SK-N-SH (cell line): ENCODE data around the gene NTS. TPM values are rescaled to one million over a fixed set of nuclear protein-coding genes. Genes with fewer than 3 reads are reported as not detected.

ENCODE experiments used
- CTCF ChIA-PET: fragments of 300-600, 350-600 bp; formaldehyde crosslinking; extraction: SDS; loops from one replicate; lab custom pipeline; 2021; lab: Yijun Ruan, JAX
- POLR2A ChIA-PET: fragments of 350-600 bp; sonication (Branson Sonifier 250); formaldehyde crosslinking; extraction: SDS; loops from one replicate; lab custom pipeline; 2020; ENCODE audit warnings: antibody characterized with exemption, inconsistent platforms; lab: Yijun Ruan, JAX
- DNase-seq: peaks from one replicate; pipeline ENCODE4 v3.0.0; 2012
- H2AFZ ChIP-seq: fragments of 200-600 bp; sonication (generic); 2 replicates; pipeline ENCODE4 v1.8.1; 2016; ENCODE audit warnings: antibody characterized with exemption, mild to moderate bottlenecking, low read depth
- H3F3A ChIP-seq: fragments of 200-600 bp; sonication (generic); replicated peaks from 2 replicates; pipeline ENCODE3; 2016; ENCODE audit warnings: antibody characterized with exemption, mild to moderate bottlenecking; ENCODE audit not compliant: insufficient read depth
- H3K27ac ChIP-seq, 2 experiments: fragments of 200-500 bp in 1 of 2; fragments of 200-600 bp in 1 of 2; sonication (Bioruptor generic) in 1 of 2; sonication (generic), shearing (Covaris generic) in 1 of 2; 2 replicates each; pipeline versions ENCODE4 v1.5.1 to v1.6.1; 2014 to 2016; ENCODE audit warnings: low read depth in 2 of 2, inconsistent platforms in 1 of 2, low read length in 1 of 2, mild to moderate bottlenecking in 1 of 2, mixed read lengths in 1 of 2
- H3K27me3 ChIP-seq: fragments of 200-600 bp; sonication (generic), shearing (Covaris generic); 2 replicates; pipeline ENCODE4 v1.6.1; 2016; ENCODE audit warnings: mixed run types; ENCODE audit not compliant: insufficient read depth
- H3K36me3 ChIP-seq, 2 experiments: fragments of 200-500 bp in 1 of 2; fragments of 200-600 bp in 1 of 2; sonication (Bioruptor generic) in 1 of 2; sonication (generic) in 1 of 2; replicated peaks in 1 of 2; 2 replicates each; pipeline versions ENCODE3 to v1.5.1; 2014 to 2016; ENCODE audit warnings: low read length in 1 of 2, mild to moderate bottlenecking in 1 of 2; ENCODE audit not compliant: insufficient read depth in 2 of 2, control insufficient read depth in 1 of 2
- H3K4me1 ChIP-seq, 2 experiments: fragments of 200-500 bp in 1 of 2; fragments of 200-600 bp in 1 of 2; sonication (Bioruptor generic) in 1 of 2; sonication (generic), shearing (Covaris generic) in 1 of 2; 2 replicates each; pipeline versions ENCODE4 v1.5.1 to v1.6.1; 2014 to 2016; ENCODE audit warnings: low read depth in 1 of 2, low read length in 1 of 2, mixed run types in 1 of 2; ENCODE audit not compliant: insufficient read depth in 2 of 2, control insufficient read depth in 1 of 2
- H3K4me2 ChIP-seq: fragments of 200-600 bp; sonication (generic), shearing (Covaris generic); 2 replicates; pipeline ENCODE4 v1.6.1; 2017; ENCODE audit warnings: mixed run types
- H3K4me3 ChIP-seq, 2 experiments: fragments of 200-500 bp in 1 of 2; fragments of 200-600 bp in 1 of 2; sonication (Bioruptor generic) in 1 of 2; sonication (generic), shearing (Covaris generic) in 1 of 2; 2 replicates each; pipeline versions ENCODE4 v1.5.1 to v1.8.1; 2014 to 2016; ENCODE audit warnings: low read depth in 2 of 2, inconsistent platforms in 1 of 2, low read length in 1 of 2, mild to moderate bottlenecking in 1 of 2, mixed read lengths in 1 of 2, moderate library complexity in 1 of 2
- H3K79me2 ChIP-seq: fragments of 200-600 bp; sonication (generic); 2 replicates; pipeline ENCODE4 v1.8.1; 2017; ENCODE audit warnings: mild to moderate bottlenecking; ENCODE audit not compliant: insufficient read depth
- H3K9ac ChIP-seq: fragments of 200-600 bp; sonication (generic); 2 replicates; pipeline ENCODE4 v1.6.1; 2017; ENCODE audit warnings: mixed run types
- H3K9me2 ChIP-seq: fragments of 200-600 bp; sonication (generic); 2 replicates; pipeline ENCODE4 v1.6.1; 2017; ENCODE audit warnings: mixed run types
- H3K9me3 ChIP-seq: fragments of 200-600 bp; sonication (generic); 2 replicates; pipeline ENCODE4 v1.6.1; 2017; ENCODE audit warnings: mixed run types, mild to moderate bottlenecking, moderate library complexity
- H4K20me1 ChIP-seq: fragments of 200-600 bp; sonication (generic); 2 replicates; pipeline ENCODE4 v1.6.1; 2017; ENCODE audit warnings: mild to moderate bottlenecking, mixed run types; ENCODE audit not compliant: insufficient read depth
- FOXJ3 ChIP-seq: sonication (generic); formaldehyde crosslinking; IDR thresholded peaks from 2 replicates; pipeline ENCODE4 v1.5.1; 2020; ENCODE audit warnings: mild to moderate bottlenecking, missing genetic modification reagents
- GATA2 ChIP-seq: sonication (generic); formaldehyde crosslinking; IDR thresholded peaks from 2 replicates; pipeline ENCODE4 v1.5.0; 2020; ENCODE audit warnings: mild to moderate bottlenecking, missing genetic modification reagents
- NRF1 ChIP-seq: IDR thresholded peaks from 2 replicates; pipeline ENCODE4 v1.6.1; 2012; ENCODE audit warnings: low read depth, mild to moderate bottlenecking, low read length
- PBX3 ChIP-seq: IDR thresholded peaks from 2 replicates; pipeline ENCODE4; 2012
- RFX5 ChIP-seq: IDR thresholded peaks from 2 replicates; pipeline ENCODE4 v1.6.1; 2012; ENCODE audit warnings: mild to moderate bottlenecking, improper control_type of control experiment, low read length
- RXRA ChIP-seq: IDR thresholded peaks from 2 replicates; pipeline ENCODE4 v1.4.0; 2012; ENCODE audit warnings: low read depth, mild to moderate bottlenecking, borderline replicate concordance
- SMC3 ChIP-seq: IDR thresholded peaks from 2 replicates; pipeline ENCODE4 v1.6.1; 2012; ENCODE audit warnings: low read depth, low read length, improper control_type of control experiment
- TAF1 ChIP-seq: IDR thresholded peaks from 2 replicates; pipeline ENCODE4 v1.6.1; 2012; ENCODE audit warnings: low read depth, mild to moderate bottlenecking, low read length, moderate library complexity, borderline replicate concordance
- TCF12 ChIP-seq: IDR thresholded peaks from 2 replicates; pipeline ENCODE4 v1.4.0; 2012
- USF2 ChIP-seq: fragments of 150-350 bp; IDR thresholded peaks from 2 replicates; pipeline ENCODE4 v1.6.1; 2017; ENCODE audit warnings: antibody characterized with exemption, low read length, low read depth, borderline replicate concordance
- YY1 ChIP-seq: IDR thresholded peaks from 2 replicates; pipeline ENCODE4 v1.4.0; 2012; ENCODE audit warnings: low read depth, mild to moderate bottlenecking
- polyA plus RNA-seq, 3 experiments: library from polyadenylated mRNA; depleted of rRNA; stranded (reverse); fragments of >200 nt; gene quantifications; 2 replicates each; pipeline ENCODE4 v1.2.3, GENCODE V29; 2012

Gene NTS
- polyA plus RNA-seq, 1 of the 3 experiments (the other 2 are of a cell fraction), result 31.2 TPM

GRCh38 chr12:85927166-85927565 is 53.1 kb downstream of the NTS start:
- no peak overlapping the region for H2AFZ ChIP-seq
- H3K9me3 ChIP-seq, result 0 out of 2 replicates have a peak, but pooled peaks cover 2% of the 10 kb centered on the region
- H3K9ac ChIP-seq, result no peak overlapping the region
- H3K4me1 ChIP-seq, result no peaks in the 10 kb centered on the region
- ChIA-PET CTCF (no interaction called here), POLR2A (no interaction called here)
- H3K79me2 ChIP-seq, result no peaks in the 10 kb centered on the region
- no peaks in the 10 kb centered on the region for H3K27me3 ChIP-seq
- no peaks in the 10 kb centered on the region for H3K36me3 ChIP-seq
- H3K4me3 ChIP-seq, result no peak overlapping the region
- no peak for DNase-seq
- no peak overlapping the region for H3K4me2 ChIP-seq
- no peaks in the 10 kb centered on the region for H3F3A ChIP-seq
- H3K27ac ChIP-seq, result no peak overlapping the region
- no peaks in the 10 kb centered on the region for H3K9me2 ChIP-seq
- TF ChIP-seq FOXJ3 (CRISPR knock-in tag) (no peak), NRF1 (no peak), YY1 (no peak), TAF1 (no peak), RFX5 (no peak), USF2 (no peak), GATA2 (CRISPR knock-in tag) (no peak), SMC3 (no peak), RXRA (no peak), PBX3 (no peak), TCF12 (no peak)
- no peaks in the 10 kb centered on the region for H4K20me1 ChIP-seq

Other genes starting within 250 kb of the NTS start
- 0.21 and 0.32 TPM in 2 replicates for gene RASSF9, start 37.9 kb upstream of the NTS start, polyA plus RNA-seq (2012; rRNA removed)